Ureter (tissue), 1 donor: ENCODE data around the gene B9D2. TPM values are rescaled to one million over a fixed set of nuclear protein-coding genes. Genes with fewer than 3 reads are reported as not detected.
"Not testable (repeated sequence)": the region's sequence is repeated elsewhere in the genome, so short reads cannot be mapped to it uniquely, and the experiment has no call there.

Experiments used
- DNase-seq: peaks from one replicate; pipeline ENCODE4 v3.0.0-alpha.2; 2020; ENCODE audit warnings: low spot score
- total RNA-seq: library from RNA; stranded (reverse); gene quantifications from one replicate; pipeline ENCODE4 v1.2.4, GENCODE V29; 2023
- donor health status: DM: yes; HTN: yes; CAD: no.

B9D2 gene
- total RNA-seq = 6.1 TPM

- DNase-seq = peak; percentile 98
Measured at GRCh38 chr19:41363753-41364523, at the start of gene B9D2. B9D2 (minus strand) TSS chr19:41364149; CDS start chr19:41363519, 630 bp downstream.

- no peak for DNase-seq
Measured at GRCh38 chr19:41412953-41413352, 49.0 kb upstream of the B9D2 start.

- no peak for DNase-seq
Measured at GRCh38 chr19:41411968-41412265, 48.0 kb upstream of the B9D2 start.

GRCh38 chr19:41411100-41411967 is 47.4 kb upstream of the B9D2 start:
- no peak for DNase-seq

GRCh38 chr19:41410336-41411054 is 46.5 kb upstream of the B9D2 start:
- no peak for DNase-seq

GRCh38 chr19:41409288-41409687 is 45.3 kb upstream of the B9D2 start:
- DNase-seq = peak; percentile 65

- DNase-seq = not testable (repeated sequence)
Measured at GRCh38 chr19:41408846-41409245, 44.9 kb upstream of the B9D2 start.

- DNase-seq = no peak
Measured at GRCh38 chr19:41408256-41408655, 44.3 kb upstream of the B9D2 start.

GRCh38 chr19:41407271-41407670 is 43.3 kb upstream of the B9D2 start:
- no peak for DNase-seq

DNA sequence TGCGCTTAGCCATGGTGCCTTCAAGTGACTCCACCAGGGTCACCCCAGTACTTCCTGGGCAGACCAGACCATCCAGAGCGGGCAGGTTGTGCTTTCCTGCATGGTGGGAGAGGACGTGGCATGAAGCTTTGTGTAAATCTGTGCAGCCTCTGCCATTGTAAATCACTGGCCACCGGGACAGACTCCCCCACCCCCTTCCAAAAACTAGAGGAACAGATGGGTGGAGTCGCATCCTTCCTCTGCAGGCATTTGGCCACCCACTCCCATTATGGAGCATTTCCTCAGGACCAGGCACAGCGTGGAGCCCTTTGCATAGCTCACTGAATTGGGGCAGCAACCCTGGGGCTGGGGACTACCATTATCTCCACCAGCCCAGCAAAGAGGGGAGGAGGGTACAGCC is 41.8 kb upstream of the B9D2 start:
- no peak for DNase-seq

- no peak for DNase-seq
Measured at GRCh38 chr19:41403181-41403970, 39.4 kb upstream of the B9D2 start.

GRCh38 chr19:41402010-41402409 is 38.1 kb upstream of the B9D2 start:
- DNase-seq = no peak

DNA sequence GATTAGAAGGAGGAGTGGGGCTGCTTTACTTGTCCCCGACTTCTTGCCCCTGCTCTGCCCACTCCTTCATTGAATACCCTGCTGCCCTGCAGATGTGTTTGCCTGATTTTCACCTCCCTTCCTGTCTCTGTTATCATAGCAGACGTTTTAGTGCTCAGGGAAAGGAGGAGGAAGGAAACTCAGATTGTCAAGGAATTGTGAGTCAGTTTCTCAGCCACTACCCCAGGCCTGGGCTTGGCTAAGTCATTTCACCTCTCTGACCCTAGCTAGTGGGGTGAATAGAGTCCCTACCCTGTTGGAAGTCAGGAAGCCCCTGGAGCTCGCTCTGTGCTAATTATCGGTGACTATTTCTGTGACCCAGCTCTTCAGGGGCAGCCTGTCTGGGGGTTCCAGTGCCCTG is 37.5 kb upstream of the B9D2 start:
- DNase-seq = no peak

DNA sequence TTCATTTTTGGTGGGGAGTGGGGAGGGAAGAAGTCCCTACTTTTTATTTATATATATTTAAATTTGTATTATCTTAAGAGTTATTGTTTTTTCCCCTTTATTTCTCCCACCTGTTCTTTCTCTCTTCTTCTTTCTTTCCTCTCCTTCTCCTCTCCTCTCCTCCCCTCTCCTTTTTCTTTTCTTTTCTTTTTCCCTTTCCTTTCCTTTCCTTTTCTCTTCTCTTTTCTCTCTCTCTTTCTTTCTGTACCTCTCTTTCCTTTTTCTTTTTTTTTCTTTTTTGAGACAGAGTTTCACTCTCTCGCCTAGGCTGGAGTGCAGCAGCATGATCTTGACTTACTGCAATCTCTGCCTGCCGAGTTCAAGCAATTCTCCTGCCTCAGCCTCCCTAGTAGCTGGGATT is 35.6 kb upstream of the B9D2 start:
- no peak for DNase-seq

DNA sequence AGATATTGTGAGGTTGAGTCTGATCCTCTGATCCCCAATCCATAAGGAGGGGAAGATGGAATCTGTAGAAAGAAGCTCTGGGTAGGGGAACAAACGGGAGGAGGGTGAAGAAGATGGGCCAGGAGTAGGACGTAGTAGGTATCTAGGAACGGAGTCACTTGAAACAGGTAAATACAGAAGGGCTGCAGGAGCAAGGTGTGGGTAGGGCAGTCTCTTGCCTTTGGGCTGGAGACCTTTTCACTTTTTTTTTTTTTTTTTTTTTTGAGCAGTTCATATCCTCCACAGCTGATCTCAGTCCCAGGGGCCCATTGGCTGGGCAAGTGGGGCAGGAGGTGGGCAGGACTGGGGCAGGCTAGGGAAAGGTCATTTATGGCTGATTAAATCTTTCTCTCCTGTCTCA is 35.1 kb upstream of the B9D2 start:
- DNase-seq = no peak

DNA sequence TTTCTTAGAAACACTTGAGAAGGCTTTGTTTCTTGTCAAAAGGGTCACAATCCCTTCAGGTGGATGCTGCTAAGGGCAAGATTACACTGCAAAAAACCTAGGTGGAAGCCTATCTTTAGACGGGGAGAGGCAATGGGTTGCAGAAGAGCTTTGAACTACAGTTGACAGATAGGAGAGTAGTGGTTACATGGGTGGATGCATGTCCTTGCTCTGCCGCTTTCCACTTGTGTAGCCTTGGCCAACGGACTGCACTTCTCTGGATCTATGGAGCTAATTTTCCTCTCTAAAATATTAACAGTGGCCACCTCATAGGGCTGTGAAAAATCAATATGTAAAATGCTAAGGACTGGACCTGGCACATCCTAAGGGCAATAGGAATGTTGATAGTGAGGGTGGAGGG is 34.6 kb upstream of the B9D2 start:
- DNase-seq = no peak

DNA sequence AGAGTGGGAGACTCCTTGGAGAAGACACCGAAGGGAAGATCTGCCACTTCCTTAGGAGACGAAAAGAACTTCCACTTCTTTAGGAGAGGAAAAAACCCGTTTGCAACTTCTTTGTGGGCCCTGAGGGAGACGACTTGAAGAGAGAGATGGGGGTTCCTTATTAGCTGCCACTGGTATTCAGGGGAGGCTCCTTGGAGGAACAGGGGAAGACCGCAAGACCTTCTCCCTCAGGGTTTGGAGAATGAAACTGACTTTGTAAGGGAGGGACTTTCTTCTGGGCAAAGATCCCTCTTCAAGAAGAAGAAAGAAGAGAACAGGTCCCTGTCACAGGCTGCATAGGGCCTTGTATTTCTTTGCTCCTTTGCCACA is 34.1 kb upstream of the B9D2 start:
- DNase-seq = no peak

DNA sequence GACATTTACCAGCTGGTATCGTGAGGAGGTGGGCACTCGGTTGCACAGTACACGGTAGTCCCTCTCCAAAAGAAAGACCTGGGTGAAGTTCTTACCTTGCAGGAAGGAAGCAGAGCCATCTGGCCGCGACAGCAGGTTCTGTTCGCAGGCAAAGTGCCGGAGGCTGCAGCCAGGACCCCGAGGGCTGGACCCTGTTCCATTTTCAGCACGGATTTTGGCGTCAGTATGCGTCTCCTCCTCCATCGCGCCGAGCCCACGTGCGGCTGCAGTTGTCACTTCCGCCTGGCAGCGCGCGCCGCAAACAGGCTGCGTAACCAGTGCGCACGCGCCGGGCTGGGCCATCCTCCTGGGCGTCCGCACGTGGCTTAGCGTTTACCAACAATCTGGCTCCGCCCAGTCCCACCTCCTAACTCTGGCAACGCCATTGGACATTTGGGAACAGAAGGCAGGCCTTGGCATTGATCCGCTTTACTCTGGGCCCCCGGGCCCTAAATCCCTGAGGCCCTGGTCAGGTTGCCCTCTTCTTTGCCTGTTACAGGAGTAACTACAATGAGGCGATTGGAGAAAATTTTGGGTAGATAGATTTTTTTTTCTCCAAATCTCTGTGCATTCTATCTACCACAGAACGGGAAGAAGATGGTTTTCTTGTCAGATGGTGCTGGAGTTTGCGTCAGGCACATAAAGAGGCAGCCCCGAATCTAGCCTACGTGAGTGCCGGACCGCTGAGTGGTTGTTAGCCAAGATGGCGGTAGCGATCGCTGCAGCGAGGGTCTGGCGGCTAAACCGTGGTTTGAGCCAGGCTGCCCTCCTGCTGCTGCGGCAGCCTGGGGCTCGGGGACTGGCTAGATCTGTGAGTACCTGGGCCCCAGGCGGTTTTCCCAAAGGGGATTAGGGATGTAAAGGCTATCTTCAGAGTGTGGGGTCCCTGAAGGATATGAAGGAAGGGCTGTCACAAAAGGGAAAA is 33.4 kb upstream of the B9D2 start, which contains the start of the genes BCKDHA and EXOSC5:
Gene BCKDHA, plus strand, starts transcription at position 733 of the 964 bp plus-strand sequence. Its CDS starts 10 bp downstream, at position 743.
Gene EXOSC5, minus strand, starts transcription at position 274 of the 964 bp plus-strand sequence. Its CDS starts 31 bp downstream, at position 243.
- DNase-seq = peak; percentile 99

- no peak for DNase-seq
Measured at GRCh38 chr19:41395355-41395754, 31.4 kb upstream of the B9D2 start.

- DNase-seq = no peak
Measured at GRCh38 chr19:41392775-41393174, 28.8 kb upstream of the B9D2 start.
